ENCODE data around the gene ADAM22.

Gene ADAM22

DNA sequence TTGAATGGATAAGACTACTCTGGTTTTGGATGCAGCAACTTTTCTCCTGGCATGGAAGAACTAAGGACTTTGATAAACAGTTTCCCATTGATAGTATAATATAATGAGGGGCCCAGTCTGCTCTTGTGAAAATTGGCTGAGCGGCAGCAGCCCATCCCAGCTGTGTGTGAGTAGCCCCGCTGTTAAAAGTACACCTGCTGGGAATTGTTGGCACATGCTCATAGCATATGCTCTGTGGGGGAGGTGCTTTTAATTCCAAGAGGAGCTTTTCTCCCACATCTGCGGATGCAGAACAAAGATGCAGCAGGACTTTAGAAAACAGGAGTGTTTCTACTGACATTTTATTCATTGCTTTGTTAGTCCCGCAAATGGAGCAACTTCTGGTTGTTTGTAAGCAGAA, 266.7 kb downstream of the ADAM22 start:
- H3K4me3 ChIP-seq (replicated peaks; ENCODE audit: low read depth, low read length): no peak overlapping the region
- TF ChIP-seq, protein P1, sequence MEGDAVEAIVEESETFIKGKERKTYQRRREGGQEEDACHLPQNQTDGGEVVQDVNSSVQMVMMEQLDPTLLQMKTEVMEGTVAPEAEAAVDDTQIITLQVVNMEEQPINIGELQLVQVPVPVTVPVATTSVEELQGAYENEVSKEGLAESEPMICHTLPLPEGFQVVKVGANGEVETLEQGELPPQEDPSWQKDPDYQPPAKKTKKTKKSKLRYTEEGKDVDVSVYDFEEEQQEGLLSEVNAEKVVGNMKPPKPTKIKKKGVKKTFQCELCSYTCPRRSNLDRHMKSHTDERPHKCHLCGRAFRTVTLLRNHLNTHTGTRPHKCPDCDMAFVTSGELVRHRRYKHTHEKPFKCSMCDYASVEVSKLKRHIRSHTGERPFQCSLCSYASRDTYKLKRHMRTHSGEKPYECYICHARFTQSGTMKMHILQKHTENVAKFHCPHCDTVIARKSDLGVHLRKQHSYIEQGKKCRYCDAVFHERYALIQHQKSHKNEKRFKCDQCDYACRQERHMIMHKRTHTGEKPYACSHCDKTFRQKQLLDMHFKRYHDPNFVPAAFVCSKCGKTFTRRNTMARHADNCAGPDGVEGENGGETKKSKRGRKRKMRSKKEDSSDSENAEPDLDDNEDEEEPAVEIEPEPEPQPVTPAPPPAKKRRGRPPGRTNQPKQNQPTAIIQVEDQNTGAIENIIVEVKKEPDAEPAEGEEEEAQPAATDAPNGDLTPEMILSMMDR (IDR thresholded peaks at IDR 0.05; ENCODE audit: low read length, missing control alignments): no peak
- no peak for DNase-seq (ENCODE audit: low read depth)

DNA sequence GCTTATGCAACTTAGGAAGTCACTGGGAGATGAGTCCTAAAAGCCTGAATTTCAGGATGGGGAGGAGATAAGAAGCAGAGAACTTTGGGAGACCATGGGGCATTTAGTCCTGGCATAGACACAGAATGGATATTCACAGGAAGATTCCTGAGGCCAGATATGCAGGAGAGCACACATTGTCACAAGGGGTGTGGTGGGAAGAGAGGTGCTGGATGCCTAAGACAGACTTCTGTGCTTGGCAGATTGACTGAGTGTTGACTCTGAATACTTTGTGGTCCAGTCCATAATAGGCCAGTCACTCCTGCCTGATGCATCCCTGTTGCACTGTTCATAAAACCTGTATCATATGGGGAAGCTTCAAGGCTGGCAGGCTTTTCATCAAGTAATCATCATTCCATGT, 267.3 kb downstream of the ADAM22 start:
- TF ChIP-seq, protein P1 (IDR thresholded peaks at IDR 0.05; ENCODE audit: low read length, missing control alignments): no peak
- H3K4me3 ChIP-seq (replicated peaks; ENCODE audit: low read depth, low read length): no peak overlapping the region
- DNase-seq (ENCODE audit: low read depth): no peak

DNA sequence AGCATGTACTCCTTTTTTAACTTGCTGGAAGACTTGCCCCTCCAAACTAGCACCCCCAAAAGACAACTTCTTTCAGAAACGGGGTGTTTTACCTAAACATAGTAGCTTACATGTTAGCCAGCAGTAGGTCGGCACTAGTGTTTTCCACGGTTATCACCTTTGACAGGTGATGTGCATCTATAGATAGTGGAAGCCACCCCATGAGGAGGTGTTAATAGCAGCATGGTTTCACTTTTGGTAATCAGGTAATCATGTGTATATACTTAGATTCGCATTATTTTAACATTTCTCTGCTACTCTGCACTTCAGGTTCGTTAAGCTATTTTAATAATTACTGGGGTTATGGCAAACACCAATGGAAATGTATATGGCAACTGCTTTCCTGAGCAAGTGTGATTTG, 268.2 kb downstream of the ADAM22 start:
- TF ChIP-seq, protein P1 (IDR thresholded peaks at IDR 0.05; ENCODE audit: low read length, missing control alignments): no peak
- H3K4me3 ChIP-seq (replicated peaks; ENCODE audit: low read depth, low read length): no peak overlapping the region
- no peak for DNase-seq (ENCODE audit: low read depth)

DNA sequence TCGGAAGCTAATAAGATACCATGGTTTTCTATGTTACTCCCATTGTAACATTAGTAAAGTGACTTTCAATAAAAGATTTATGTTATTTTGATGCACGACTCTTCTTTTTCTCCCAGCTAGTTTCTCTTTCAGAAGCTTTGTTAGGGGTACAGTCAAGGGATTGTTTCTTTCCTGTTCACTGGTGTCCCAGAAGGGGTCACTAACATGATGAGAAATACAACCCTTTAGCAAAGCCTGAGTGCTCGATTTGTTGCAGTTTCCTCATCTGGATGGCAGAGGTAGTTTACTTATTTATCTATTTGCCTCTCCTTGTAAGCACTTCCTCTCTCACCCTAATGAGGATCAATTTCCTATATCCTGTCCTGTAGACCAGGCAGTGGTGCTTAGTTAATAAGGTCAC, 268.7 kb downstream of the ADAM22 start:
- TF ChIP-seq, protein P1 (IDR thresholded peaks at IDR 0.05; ENCODE audit: low read length, missing control alignments): no peak

DNA sequence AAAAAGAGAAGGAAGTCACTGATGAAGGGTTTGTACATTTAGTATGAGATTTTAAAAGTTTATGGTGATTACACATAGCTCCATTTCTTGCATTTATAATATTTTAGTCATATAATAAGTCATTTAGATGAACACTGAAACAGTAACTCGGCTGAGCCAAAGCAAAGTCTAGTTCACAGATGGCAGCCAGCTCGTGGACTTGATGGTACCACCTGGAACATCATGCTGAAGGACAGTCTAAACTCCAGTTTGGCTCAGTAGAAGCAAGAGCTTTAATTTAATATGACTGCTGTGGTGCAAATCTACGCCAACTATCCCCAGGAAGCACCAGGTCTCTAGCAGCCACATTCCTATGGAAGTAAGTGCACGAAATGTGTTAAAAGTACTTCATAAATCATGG, 269.4 kb downstream of the ADAM22 start:
- H3K4me3 ChIP-seq (replicated peaks; ENCODE audit: low read depth, low read length): no peak overlapping the region
- TF ChIP-seq, protein P1 (IDR thresholded peaks at IDR 0.05; ENCODE audit: low read length, missing control alignments): no peak
- DNase-seq (ENCODE audit: low read depth): no peak

More for the DNA sequence above, 268.7 kb downstream of the ADAM22 start:
- H3K4me3 ChIP-seq (replicated peaks; ENCODE audit: low read depth, low read length): no peak overlapping the region
- DNase-seq (ENCODE audit: low read depth): no peak

DNA sequence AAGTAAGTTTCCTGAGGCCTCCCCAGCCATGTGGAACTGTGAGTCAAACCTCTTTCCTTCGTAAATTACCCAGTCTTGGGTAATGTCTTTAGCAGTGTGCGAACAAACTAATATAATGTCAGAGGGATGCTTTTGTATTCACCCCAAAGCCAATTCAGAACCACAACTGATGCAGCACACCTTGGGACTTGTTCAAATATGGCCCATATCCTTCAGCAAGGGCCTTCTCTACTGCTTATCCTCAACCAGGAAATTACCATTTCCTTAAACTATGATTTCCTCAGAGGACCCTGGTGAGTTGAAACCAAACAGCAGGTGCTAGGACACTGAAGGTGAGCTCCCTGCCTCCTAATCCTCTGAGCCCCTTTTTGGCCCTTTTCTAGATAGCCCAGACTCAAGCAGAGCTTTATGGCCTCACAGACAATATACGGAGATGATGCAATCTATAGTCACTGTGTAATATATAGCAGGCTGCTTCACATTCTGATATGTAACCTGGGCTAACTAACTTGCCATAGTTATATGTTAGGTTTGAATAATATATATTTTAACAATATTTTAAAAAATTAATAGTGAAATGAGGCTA, 270.6 kb downstream of the ADAM22 start:
- DNase-seq (ENCODE audit: low read depth): no peak
- H3K4me3 ChIP-seq (replicated peaks; ENCODE audit: low read depth, low read length): no peak overlapping the region
- TF ChIP-seq, protein P1 (IDR thresholded peaks at IDR 0.05; ENCODE audit: low read length, missing control alignments): no peak

DNA sequence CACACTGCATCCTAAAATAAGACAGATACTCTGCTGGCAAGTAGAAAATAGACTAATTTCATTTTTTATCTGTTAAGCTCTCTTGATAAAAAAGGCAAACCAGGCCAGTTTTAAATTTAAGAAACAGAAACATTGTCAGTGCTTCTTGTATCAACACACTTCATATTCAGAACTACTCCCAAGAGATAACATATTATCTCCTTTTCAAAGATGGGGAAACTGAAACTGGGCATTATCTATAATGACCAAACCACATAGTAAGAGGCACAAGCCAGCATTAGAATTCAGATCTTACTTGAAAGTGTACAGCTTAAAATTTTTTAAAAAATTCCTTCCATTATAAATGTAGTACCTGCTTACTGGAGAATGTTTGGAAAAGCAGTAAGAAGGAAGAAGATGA, 271.1 kb downstream of the ADAM22 start:
- no peak overlapping the region for H3K4me3 ChIP-seq (replicated peaks; ENCODE audit: low read depth, low read length)
- TF ChIP-seq, protein P1 (IDR thresholded peaks at IDR 0.05; ENCODE audit: low read length, missing control alignments): no peak
- no peak for DNase-seq (ENCODE audit: low read depth)
